B cell (primary cell): ENCODE data around the gene DUSP9. TPM values are rescaled to one million over a fixed set of nuclear protein-coding genes. Genes with fewer than 3 reads are reported as not detected.

Experiments used
- ATAC-seq: fragments of 200-7000 bp; cut with Tn5 transposase; one replicate; pipeline ENCODE4 v1.10.0; 2021; ENCODE audit warnings: low read depth, mild to moderate bottlenecking, moderate number of reproducible peaks, moderate library complexity
- CTCF ChIA-PET: fragments of 350-600 bp; sonication (Branson Sonifier 250); formaldehyde crosslinking; loops from one replicate; lab custom pipeline; 2021; ENCODE audit warnings: antibody characterized with exemption, inconsistent platforms; lab: Charles Lee
- POLR2A ChIA-PET: fragments of 350-600 bp; sonication (Branson Sonifier 250); formaldehyde crosslinking; loops from one replicate; lab custom pipeline; 2021; ENCODE audit warnings: antibody characterized with exemption; lab: Charles Lee
- DNase-seq: peaks from one replicate; pipeline ENCODE4 v3.0.0; 2013
- H2AFZ ChIP-seq: 2 replicates; pipeline ENCODE4 v1.6.1; 2012; ENCODE audit warnings: mild to moderate bottlenecking, low read depth, low read length; ENCODE audit not compliant: insufficient read depth, poor library complexity, severe bottlenecking
- H3K27ac ChIP-seq, 2 donors: 1 replicate in 1 of 2; 2 replicates in 1 of 2; pipeline ENCODE4 v1.5.1; 2012 to 2013; ENCODE audit warnings: low read length in 2 of 2, mild to moderate bottlenecking in 2 of 2, moderate library complexity in 1 of 2
- H3K27me3 ChIP-seq, 4 experiments: fragments of 200-600 bp in 1 of 4; sonication (generic) in 1 of 4; replicated peaks in 1 of 4; 1 replicate in 2 of 4; 2 replicates in 2 of 4; pipeline versions ENCODE4 v1.6.1 to v1.7.0; 2013 to 2016; ENCODE audit warnings: low read length in 3 of 4, mild to moderate bottlenecking in 2 of 4, mixed read lengths in 1 of 4, moderate library complexity in 1 of 4; ENCODE audit not compliant: insufficient read depth in 4 of 4, control insufficient read depth in 3 of 4; ENCODE audit errors: control extremely low read depth in 1 of 4
- H3K36me3 ChIP-seq, 2 experiments: replicated peaks in 1 of 2; 1 replicate in 1 of 2; 2 replicates in 1 of 2; pipeline versions ENCODE4 v1.6.1 to v1.7.1; 2013; ENCODE audit warnings: low read length in 1 of 2; ENCODE audit not compliant: insufficient read depth in 2 of 2, control insufficient read depth in 1 of 2; ENCODE audit errors: control extremely low read depth in 1 of 2, extremely low read depth in 1 of 2
- H3K4me1 ChIP-seq, 2 donors: fragments of 200-600 bp in 1 of 2; sonication (generic) in 1 of 2; 1 replicate in 1 of 2; 2 replicates in 1 of 2; pipeline versions ENCODE4 v1.5.1 to v1.6.1; 2013 to 2017; ENCODE audit warnings: low read length in 2 of 2; ENCODE audit not compliant: control insufficient read depth in 2 of 2, insufficient read depth in 2 of 2
- H3K4me2 ChIP-seq: replicated peaks from 2 replicates; pipeline ENCODE3; 2012; ENCODE audit warnings: mild to moderate bottlenecking, low read depth, low read length; ENCODE audit not compliant: poor library complexity, severe bottlenecking
- H3K4me3 ChIP-seq, 5 experiments: fragments of 200-600 bp in 1 of 5; sonication (generic) in 1 of 5; 1 replicate in 3 of 5; 2 replicates in 2 of 5; pipeline versions ENCODE4 v1.5.1 to v1.7.0; 2011 to 2016; ENCODE audit warnings: low read length in 4 of 5, mild to moderate bottlenecking in 4 of 5, low read depth in 2 of 5, control low read depth in 1 of 5, moderate library complexity in 1 of 5; ENCODE audit not compliant: insufficient read depth in 1 of 5; ENCODE audit errors: control extremely low read depth in 1 of 5, extremely low read depth in 1 of 5
- H3K79me2 ChIP-seq: fragments of 200-600 bp; sonication (generic); one replicate; pipeline ENCODE4 v1.6.0; 2016; ENCODE audit warnings: low read length; ENCODE audit not compliant: control insufficient read depth, insufficient read depth
- H3K9ac ChIP-seq: fragments of 200-600 bp; sonication (generic); 2 replicates; pipeline ENCODE4 v1.6.1; 2017; ENCODE audit warnings: mild to moderate bottlenecking, low read length, moderate library complexity
- H3K9me3 ChIP-seq, 3 donors: one replicate each; pipeline versions ENCODE4 v1.6.1 to v1.7.1; 2013; ENCODE audit warnings: low read length in 2 of 3; ENCODE audit not compliant: control insufficient read depth in 2 of 3, insufficient read depth in 1 of 3; ENCODE audit errors: control extremely low read depth in 1 of 3
- H4K20me1 ChIP-seq: 2 replicates; pipeline ENCODE4 v1.6.0; 2012; ENCODE audit warnings: mild to moderate bottlenecking, low read length; ENCODE audit not compliant: insufficient read depth, control insufficient read depth, poor library complexity, severe bottlenecking
- H3K27ac Mint-ChIP-seq: one replicate; pipeline ENCODE4 v1.8.0; 2021; ENCODE audit warnings: mixed read lengths
- H3K27me3 Mint-ChIP-seq: one replicate; pipeline ENCODE4 v1.8.0; 2021; ENCODE audit warnings: mixed read lengths
- H3K4me1 Mint-ChIP-seq: one replicate; pipeline ENCODE4 v1.8.0; 2021; ENCODE audit warnings: mixed read lengths
- H3K4me3 Mint-ChIP-seq: one replicate; pipeline ENCODE4 v1.8.0; 2021; ENCODE audit warnings: mixed read lengths
- H3K9me3 Mint-ChIP-seq: one replicate; pipeline ENCODE4 v1.8.0; 2022; ENCODE audit warnings: mixed read lengths; ENCODE audit not compliant: insufficient read depth
- CTCF ChIP-seq: fragments of 200-600 bp; IDR thresholded peaks from one replicate; pipeline ENCODE4 v1.8.0; 2022; ENCODE audit warnings: antibody characterized with exemption, mild to moderate bottlenecking
- EZH2 ChIP-seq: IDR thresholded peaks from 2 replicates; pipeline ENCODE4 v1.6.1; 2012; ENCODE audit warnings: borderline replicate concordance, low read depth, mild to moderate bottlenecking, moderate library complexity, low read length; ENCODE audit not compliant: insufficient read depth, poor library complexity, severe bottlenecking
- WGBS: methylation state at CpG from one replicate; pipeline ENCODE4 v1.1.5; 2013; ENCODE audit warnings: missing lambda C conversion rate; ENCODE audit not compliant: insufficient coverage; 5-methylcytosine and 5-hydroxymethylcytosine counted together
- intact Hi-C: fragments of 100-400 bp; cut with micrococcal nuclease; formaldehyde crosslinking; loops from one replicate; pipeline ENCODE4 v1.10.0; 2022
- polyA plus RNA-seq: library from polyadenylated mRNA; depleted of rRNA; stranded (reverse); fragments of >200 nt; gene quantifications from 2 replicates; pipeline ENCODE4 v1.2.3, GENCODE V29; 2012
- total RNA-seq, 2 donors: library from RNA; stranded (reverse); fragments of 120-200 nt in 1 of 2; gene quantifications; 1 replicate in 1 of 2; 2 replicates in 1 of 2; pipeline versions ENCODE4 v1.2.3 to v1.2.4, GENCODE V29; 2013 to 2022

The DUSP9 gene
- total and polyA plus RNA-seq, 2 donors (not counting 1 experiment from before 2014, with no cell fraction given), result not detected

GRCh38 chrX:153647461-153648357 lies 706 bp downstream of the DUSP9 start:
- H3K27me3 Mint-ChIP-seq, result peaks cover 12% of the 10 kb centered on the region
- Histone ChIP-seq H3K4me3 (peak overlapping the region in 2 of 5 experiments; percentile 12 to 33), H3K27ac (no peak overlapping the region), H2AFZ (peak overlapping the region; percentile 42), H3K9ac (no peak overlapping the region), H3K9me3 (no peaks in the 10 kb centered on the region), H3K79me2 (no peaks in the 10 kb centered on the region), H3K27me3 (peaks cover 0 to 52% (median 12%) of the 10 kb centered on the region in 4 experiments), H3K4me2 (peak overlapping the region; percentile 70), H4K20me1 (no peaks in the 10 kb centered on the region), H3K4me1 (peaks cover 9 to 23% of the 10 kb centered on the region in 2 donors), H3K36me3 (no peaks in the 10 kb centered on the region)
- no peak overlapping the region for H3K27ac Mint-ChIP-seq
- DNase-seq (peak; percentile 33), ATAC-seq (no peak)
- ChIA-PET CTCF (interaction anchor here (0.7 to 6.3 kb wide), 7 partner anchors 11 to 108 kb away, joined by 3 to 25 read pairs (median 3); no protein-coding TSS in a partner anchor), POLR2A (no interaction called here)
- H3K4me1 Mint-ChIP-seq, result peaks cover 10% of the 10 kb centered on the region
- TF ChIP-seq CTCF (no peak), EZH2 (no peak)
- 7% methylated on average over 54 of the region's 85 CpGs for WGBS
- H3K4me3 Mint-ChIP-seq, result peak overlapping the region; percentile 63
- intact Hi-C loops, result loop anchor here (5.0 kb wide), 1 partner anchor 35 kb away; no protein-coding TSS in a partner anchor
- no peaks in the 10 kb centered on the region for H3K9me3 Mint-ChIP-seq
